Endothelial cell of umbilical vein (primary cell): ENCODE results near the gene SLC10A1.

Experiments
- EZH2 ChIP-seq: IDR thresholded peaks from 2 replicates; pipeline ENCODE4 v1.6.1; 2012; ENCODE audit warnings: borderline replicate concordance, low read depth, mild to moderate bottlenecking, moderate library complexity, low read length, inconsistent platforms; ENCODE audit not compliant: severe bottlenecking
- FOS ChIP-seq: IDR thresholded peaks from 2 replicates; pipeline ENCODE4 v1.6.1; 2011; ENCODE audit warnings: mild to moderate bottlenecking, low read length, moderate library complexity, borderline replicate concordance; ENCODE audit not compliant: insufficient read depth
- GATA2 ChIP-seq: IDR thresholded peaks from 2 replicates; pipeline ENCODE4 v1.7.0; 2011; ENCODE audit warnings: low read depth, mild to moderate bottlenecking, moderate library complexity, mixed read lengths, low read length; ENCODE audit not compliant: insufficient read length, insufficient read depth
- JUN ChIP-seq: IDR thresholded peaks from 2 replicates; pipeline ENCODE4 v1.6.1; 2011; ENCODE audit warnings: borderline replicate concordance, low read depth; ENCODE audit not compliant: insufficient read length, insufficient read depth
- MYC ChIP-seq: IDR thresholded peaks from one replicate; pipeline ENCODE4 v1.6.1; 2011; ENCODE audit warnings: mild to moderate bottlenecking, low read depth, low read length
- POLR2A ChIP-seq: IDR thresholded peaks from 2 replicates; pipeline ENCODE4 v1.6.1; 2012; ENCODE audit warnings: low read depth, mild to moderate bottlenecking, control low read depth, low read length
- POLR2AphosphoS5 ChIP-seq: IDR thresholded peaks from 2 replicates; pipeline ENCODE4 v1.6.1; 2012; ENCODE audit warnings: low read depth, mild to moderate bottlenecking, control low read depth, low read length, moderate library complexity; ENCODE audit not compliant: insufficient read depth
- TF ChIP-seq, protein P1 (sequence below), 2 donors: IDR thresholded peaks; 1 replicate in 1 of 2; 2 replicates in 1 of 2; pipeline ENCODE4 v1.5.1; 2011; ENCODE audit warnings: low read length in 2 of 2, mild to moderate bottlenecking in 2 of 2, moderate library complexity in 2 of 2, control low read depth in 1 of 2, inconsistent platforms in 1 of 2, low read depth in 1 of 2; ENCODE audit not compliant: insufficient read depth in 1 of 2; ENCODE audit errors: extremely low read depth in 1 of 2
- TF ChIP-seq, protein P2 (sequence below): IDR thresholded peaks from 2 replicates; pipeline ENCODE4 v1.6.1; 2011; ENCODE audit not compliant: insufficient read depth, insufficient read length

DNA sequence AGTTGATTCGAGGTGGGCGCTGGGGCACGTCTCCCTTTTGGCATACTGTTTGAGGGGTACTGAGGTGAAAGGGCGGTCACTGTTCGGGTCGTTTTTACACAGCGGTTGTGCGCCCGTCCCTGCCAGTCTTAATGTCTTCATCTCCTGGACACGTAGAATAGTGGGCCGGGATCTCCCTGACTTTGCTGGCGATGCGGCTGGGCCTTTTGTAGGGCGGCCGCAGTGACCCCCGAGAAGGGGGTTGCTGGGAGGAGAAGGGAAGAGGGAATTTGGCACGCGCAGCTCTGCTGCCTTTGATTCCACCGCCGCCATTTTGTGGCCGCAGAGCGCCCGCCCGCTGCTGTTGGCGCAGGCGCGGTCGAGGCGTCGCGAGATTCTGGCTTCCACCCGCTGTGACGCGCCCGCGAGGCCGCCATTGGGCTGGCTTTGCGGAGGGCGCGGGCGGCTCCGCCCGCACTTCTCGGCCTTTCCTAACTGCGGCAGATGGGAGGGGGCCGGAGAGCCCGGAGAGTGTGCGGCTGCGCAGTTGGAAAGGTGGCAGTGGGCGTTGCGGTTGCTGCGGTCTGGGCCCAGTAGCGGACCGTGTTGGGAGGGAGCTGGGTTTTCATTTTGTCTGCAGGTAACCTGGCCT lies 29.6 kb downstream of the SLC10A1 start:
- TF ChIP-seq MYC (no peak), EZH2 (no peak), POLR2A (no peak), POLR2AphosphoS5 (peak; percentile 78), FOS (peak; percentile 60), GATA2 (no peak), JUN (no peak)
- TF ChIP-seq, protein P1, sequence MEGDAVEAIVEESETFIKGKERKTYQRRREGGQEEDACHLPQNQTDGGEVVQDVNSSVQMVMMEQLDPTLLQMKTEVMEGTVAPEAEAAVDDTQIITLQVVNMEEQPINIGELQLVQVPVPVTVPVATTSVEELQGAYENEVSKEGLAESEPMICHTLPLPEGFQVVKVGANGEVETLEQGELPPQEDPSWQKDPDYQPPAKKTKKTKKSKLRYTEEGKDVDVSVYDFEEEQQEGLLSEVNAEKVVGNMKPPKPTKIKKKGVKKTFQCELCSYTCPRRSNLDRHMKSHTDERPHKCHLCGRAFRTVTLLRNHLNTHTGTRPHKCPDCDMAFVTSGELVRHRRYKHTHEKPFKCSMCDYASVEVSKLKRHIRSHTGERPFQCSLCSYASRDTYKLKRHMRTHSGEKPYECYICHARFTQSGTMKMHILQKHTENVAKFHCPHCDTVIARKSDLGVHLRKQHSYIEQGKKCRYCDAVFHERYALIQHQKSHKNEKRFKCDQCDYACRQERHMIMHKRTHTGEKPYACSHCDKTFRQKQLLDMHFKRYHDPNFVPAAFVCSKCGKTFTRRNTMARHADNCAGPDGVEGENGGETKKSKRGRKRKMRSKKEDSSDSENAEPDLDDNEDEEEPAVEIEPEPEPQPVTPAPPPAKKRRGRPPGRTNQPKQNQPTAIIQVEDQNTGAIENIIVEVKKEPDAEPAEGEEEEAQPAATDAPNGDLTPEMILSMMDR (IDR thresholded peaks at IDR 0.05; ENCODE audit: extremely low read depth in 1 of 2, insufficient read depth in 1 of 2, low read depth in 1 of 2, low read length in 2 of 2), result no peak
- TF ChIP-seq, protein P2, sequence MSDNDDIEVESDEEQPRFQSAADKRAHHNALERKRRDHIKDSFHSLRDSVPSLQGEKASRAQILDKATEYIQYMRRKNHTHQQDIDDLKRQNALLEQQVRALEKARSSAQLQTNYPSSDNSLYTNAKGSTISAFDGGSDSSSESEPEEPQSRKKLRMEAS, result no peak
